Neural progenitor cell (in vitro differentiated cells): ENCODE measurements around the gene ZNF280B.

Experiments used
- EZH2 ChIP-seq: fragments of 200-600 bp; sonication (generic); IDR thresholded peaks from 2 replicates; pipeline ENCODE4 v1.6.1; 2017; ENCODE audit warnings: antibody characterized with exemption, mild to moderate bottlenecking, moderate library complexity
- EZH2phosphoT487 ChIP-seq: fragments of 200-600 bp; sonication (generic); IDR thresholded peaks from 2 replicates; pipeline ENCODE4 v1.6.1; 2017; ENCODE audit warnings: antibody characterized with exemption
- TF ChIP-seq, protein P1 (sequence below): fragments of 200-600 bp; sonication (generic); IDR thresholded peaks from 2 replicates; pipeline ENCODE4 v1.5.1; 2017; ENCODE audit warnings: antibody characterized with exemption, mild to moderate bottlenecking

DNA sequence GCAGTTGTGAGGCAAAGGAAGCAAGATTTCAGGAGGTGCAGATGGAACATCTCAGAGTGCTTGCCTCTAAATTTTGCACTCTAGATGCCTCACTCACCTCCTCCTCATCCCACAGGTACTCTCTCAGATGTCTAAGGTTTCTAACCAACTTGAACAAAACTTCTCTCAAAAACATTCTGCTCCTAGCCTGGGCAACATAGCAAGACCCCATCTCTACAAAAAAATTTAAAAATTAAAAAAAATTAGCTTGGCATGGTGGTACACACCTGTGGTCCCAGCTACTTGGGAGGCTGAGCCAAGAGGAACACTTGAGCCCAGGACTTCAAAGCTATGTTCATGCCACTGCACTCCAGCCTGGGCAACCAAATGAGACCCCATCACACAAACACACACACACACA lies 7.3 kb upstream of the ZNF280B start:
- TF ChIP-seq, protein P1, sequence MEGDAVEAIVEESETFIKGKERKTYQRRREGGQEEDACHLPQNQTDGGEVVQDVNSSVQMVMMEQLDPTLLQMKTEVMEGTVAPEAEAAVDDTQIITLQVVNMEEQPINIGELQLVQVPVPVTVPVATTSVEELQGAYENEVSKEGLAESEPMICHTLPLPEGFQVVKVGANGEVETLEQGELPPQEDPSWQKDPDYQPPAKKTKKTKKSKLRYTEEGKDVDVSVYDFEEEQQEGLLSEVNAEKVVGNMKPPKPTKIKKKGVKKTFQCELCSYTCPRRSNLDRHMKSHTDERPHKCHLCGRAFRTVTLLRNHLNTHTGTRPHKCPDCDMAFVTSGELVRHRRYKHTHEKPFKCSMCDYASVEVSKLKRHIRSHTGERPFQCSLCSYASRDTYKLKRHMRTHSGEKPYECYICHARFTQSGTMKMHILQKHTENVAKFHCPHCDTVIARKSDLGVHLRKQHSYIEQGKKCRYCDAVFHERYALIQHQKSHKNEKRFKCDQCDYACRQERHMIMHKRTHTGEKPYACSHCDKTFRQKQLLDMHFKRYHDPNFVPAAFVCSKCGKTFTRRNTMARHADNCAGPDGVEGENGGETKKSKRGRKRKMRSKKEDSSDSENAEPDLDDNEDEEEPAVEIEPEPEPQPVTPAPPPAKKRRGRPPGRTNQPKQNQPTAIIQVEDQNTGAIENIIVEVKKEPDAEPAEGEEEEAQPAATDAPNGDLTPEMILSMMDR, result no peak
- TF ChIP-seq EZH2phosphoT487 (no peak), EZH2 (no peak)
